Prostate gland (tissue), 2 donors: ENCODE data around the gene TMTC2.

Experiments used
- CTCF ChIP-seq, 4 experiments: fragments of 200-600 bp in 2 of 4; fragments of 450-650 bp in 2 of 4; sonication (generic) in 2 of 4; IDR thresholded peaks; 1 replicate in 3 of 4; 2 replicates in 1 of 4; pipeline ENCODE4 v1.5.1; 2016 to 2019; ENCODE audit warnings: antibody characterized with exemption in 4 of 4, mild to moderate bottlenecking in 2 of 4, moderate library complexity in 2 of 4
- POLR2A ChIP-seq: fragments of 450-650 bp; IDR thresholded peaks from one replicate; pipeline ENCODE4 v1.6.1; 2016; ENCODE audit warnings: antibody characterized with exemption, mild to moderate bottlenecking

GRCh38 chr12:83136411-83136810, 449.7 kb downstream of the TMTC2 start:
- TF ChIP-seq POLR2A, result no peak
- TF ChIP-seq CTCF (IDR thresholded peaks at IDR 0.05), result no peak
